ENCODE data around the gene SIN3B.

DNA sequence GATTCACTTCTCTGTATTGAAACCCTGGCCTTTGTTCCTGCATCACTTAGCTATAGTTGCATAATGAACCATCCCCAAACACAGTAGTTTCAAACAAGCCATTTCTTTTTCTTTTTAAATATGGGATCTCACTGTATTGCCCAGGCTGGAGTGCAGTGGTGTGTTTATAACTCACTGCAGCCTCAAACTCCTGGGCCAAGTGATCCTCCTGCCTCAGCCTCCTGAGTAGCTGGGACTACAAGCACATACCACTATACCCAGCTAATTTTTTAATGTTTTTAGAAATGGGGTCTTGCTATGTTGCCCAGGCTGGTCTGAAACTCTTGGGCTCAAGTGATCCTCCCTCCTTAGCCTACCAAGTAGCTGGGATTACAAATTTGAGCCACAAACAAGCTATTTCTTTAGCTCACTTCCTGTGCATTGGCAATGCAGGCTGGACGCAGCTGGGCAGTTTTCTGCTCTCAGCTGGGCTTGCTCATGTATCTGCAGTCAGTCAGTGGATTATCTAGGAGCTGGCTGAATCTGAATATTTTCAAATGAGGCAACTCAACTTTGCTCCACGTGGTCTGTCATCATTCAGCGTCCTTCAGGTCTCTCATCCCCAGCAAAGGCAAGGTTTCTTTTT, 49.5 kb upstream of the SIN3B start:
- TF ChIP-seq, protein P1, sequence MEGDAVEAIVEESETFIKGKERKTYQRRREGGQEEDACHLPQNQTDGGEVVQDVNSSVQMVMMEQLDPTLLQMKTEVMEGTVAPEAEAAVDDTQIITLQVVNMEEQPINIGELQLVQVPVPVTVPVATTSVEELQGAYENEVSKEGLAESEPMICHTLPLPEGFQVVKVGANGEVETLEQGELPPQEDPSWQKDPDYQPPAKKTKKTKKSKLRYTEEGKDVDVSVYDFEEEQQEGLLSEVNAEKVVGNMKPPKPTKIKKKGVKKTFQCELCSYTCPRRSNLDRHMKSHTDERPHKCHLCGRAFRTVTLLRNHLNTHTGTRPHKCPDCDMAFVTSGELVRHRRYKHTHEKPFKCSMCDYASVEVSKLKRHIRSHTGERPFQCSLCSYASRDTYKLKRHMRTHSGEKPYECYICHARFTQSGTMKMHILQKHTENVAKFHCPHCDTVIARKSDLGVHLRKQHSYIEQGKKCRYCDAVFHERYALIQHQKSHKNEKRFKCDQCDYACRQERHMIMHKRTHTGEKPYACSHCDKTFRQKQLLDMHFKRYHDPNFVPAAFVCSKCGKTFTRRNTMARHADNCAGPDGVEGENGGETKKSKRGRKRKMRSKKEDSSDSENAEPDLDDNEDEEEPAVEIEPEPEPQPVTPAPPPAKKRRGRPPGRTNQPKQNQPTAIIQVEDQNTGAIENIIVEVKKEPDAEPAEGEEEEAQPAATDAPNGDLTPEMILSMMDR (CRISPR knock-in tag; IDR thresholded peaks at IDR 0.05) = no peak
- TF ChIP-seq ZNF292 (CRISPR knock-in tag; IDR thresholded peaks at IDR 0.05; ENCODE audit: borderline replicate concordance, low read depth) (no peak), FOXP1 (IDR thresholded peaks at IDR 0.05) (no peak), FOXP1 (CRISPR knock-in tag; IDR thresholded peaks at IDR 0.05) (no peak), PTBP1 (IDR thresholded peaks at IDR 0.05; ENCODE audit: low read depth, low read length, poor library complexity, severe bottlenecking) (no peak), EZH2 (conservative IDR thresholded peaks at IDR 0.05; ENCODE audit: low read depth, low read length) (no peak), POLR2A (IDR thresholded peaks at IDR 0.05; ENCODE audit: insufficient read depth in 1 of 2, low read depth in 2 of 2, low read length in 2 of 2) (no peak), NR2C2 (CRISPR knock-in tag; IDR thresholded peaks at IDR 0.05; ENCODE audit: borderline replicate concordance) (no peak), CEBPB (IDR thresholded peaks at IDR 0.05; ENCODE audit: borderline replicate concordance, low read depth, low read length) (no peak), NR1H2 (CRISPR knock-in tag; IDR thresholded peaks at IDR 0.05; ENCODE audit: borderline replicate concordance, low read depth) (no peak)
- TF ChIP-seq, protein P2, sequence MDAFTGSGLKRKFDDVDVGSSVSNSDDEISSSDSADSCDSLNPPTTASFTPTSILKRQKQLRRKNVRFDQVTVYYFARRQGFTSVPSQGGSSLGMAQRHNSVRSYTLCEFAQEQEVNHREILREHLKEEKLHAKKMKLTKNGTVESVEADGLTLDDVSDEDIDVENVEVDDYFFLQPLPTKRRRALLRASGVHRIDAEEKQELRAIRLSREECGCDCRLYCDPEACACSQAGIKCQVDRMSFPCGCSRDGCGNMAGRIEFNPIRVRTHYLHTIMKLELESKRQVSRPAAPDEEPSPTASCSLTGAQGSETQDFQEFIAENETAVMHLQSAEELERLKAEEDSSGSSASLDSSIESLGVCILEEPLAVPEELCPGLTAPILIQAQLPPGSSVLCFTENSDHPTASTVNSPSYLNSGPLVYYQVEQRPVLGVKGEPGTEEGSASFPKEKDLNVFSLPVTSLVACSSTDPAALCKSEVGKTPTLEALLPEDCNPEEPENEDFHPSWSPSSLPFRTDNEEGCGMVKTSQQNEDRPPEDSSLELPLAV (CRISPR knock-in tag; conservative IDR thresholded peaks at IDR 0.05; ENCODE audit: low read depth) = no peak
- TF ChIP-seq, protein P3, sequence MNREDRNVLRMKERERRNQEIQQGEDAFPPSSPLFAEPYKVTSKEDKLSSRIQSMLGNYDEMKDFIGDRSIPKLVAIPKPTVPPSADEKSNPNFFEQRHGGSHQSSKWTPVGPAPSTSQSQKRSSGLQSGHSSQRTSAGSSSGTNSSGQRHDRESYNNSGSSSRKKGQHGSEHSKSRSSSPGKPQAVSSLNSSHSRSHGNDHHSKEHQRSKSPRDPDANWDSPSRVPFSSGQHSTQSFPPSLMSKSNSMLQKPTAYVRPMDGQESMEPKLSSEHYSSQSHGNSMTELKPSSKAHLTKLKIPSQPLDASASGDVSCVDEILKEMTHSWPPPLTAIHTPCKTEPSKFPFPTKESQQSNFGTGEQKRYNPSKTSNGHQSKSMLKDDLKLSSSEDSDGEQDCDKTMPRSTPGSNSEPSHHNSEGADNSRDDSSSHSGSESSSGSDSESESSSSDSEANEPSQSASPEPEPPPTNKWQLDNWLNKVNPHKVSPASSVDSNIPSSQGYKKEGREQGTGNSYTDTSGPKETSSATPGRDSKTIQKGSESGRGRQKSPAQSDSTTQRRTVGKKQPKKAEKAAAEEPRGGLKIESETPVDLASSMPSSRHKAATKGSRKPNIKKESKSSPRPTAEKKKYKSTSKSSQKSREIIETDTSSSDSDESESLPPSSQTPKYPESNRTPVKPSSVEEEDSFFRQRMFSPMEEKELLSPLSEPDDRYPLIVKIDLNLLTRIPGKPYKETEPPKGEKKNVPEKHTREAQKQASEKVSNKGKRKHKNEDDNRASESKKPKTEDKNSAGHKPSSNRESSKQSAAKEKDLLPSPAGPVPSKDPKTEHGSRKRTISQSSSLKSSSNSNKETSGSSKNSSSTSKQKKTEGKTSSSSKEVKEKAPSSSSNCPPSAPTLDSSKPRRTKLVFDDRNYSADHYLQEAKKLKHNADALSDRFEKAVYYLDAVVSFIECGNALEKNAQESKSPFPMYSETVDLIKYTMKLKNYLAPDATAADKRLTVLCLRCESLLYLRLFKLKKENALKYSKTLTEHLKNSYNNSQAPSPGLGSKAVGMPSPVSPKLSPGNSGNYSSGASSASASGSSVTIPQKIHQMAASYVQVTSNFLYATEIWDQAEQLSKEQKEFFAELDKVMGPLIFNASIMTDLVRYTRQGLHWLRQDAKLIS (CRISPR knock-in tag; IDR thresholded peaks at IDR 0.05) = no peak
- TF ChIP-seq, protein P4, sequence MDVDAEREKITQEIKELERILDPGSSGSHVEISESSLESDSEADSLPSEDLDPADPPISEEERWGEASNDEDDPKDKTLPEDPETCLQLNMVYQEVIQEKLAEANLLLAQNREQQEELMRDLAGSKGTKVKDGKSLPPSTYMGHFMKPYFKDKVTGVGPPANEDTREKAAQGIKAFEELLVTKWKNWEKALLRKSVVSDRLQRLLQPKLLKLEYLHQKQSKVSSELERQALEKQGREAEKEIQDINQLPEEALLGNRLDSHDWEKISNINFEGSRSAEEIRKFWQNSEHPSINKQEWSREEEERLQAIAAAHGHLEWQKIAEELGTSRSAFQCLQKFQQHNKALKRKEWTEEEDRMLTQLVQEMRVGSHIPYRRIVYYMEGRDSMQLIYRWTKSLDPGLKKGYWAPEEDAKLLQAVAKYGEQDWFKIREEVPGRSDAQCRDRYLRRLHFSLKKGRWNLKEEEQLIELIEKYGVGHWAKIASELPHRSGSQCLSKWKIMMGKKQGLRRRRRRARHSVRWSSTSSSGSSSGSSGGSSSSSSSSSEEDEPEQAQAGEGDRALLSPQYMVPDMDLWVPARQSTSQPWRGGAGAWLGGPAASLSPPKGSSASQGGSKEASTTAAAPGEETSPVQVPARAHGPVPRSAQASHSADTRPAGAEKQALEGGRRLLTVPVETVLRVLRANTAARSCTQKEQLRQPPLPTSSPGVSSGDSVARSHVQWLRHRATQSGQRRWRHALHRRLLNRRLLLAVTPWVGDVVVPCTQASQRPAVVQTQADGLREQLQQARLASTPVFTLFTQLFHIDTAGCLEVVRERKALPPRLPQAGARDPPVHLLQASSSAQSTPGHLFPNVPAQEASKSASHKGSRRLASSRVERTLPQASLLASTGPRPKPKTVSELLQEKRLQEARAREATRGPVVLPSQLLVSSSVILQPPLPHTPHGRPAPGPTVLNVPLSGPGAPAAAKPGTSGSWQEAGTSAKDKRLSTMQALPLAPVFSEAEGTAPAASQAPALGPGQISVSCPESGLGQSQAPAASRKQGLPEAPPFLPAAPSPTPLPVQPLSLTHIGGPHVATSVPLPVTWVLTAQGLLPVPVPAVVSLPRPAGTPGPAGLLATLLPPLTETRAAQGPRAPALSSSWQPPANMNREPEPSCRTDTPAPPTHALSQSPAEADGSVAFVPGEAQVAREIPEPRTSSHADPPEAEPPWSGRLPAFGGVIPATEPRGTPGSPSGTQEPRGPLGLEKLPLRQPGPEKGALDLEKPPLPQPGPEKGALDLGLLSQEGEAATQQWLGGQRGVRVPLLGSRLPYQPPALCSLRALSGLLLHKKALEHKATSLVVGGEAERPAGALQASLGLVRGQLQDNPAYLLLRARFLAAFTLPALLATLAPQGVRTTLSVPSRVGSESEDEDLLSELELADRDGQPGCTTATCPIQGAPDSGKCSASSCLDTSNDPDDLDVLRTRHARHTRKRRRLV (CRISPR knock-in tag; IDR thresholded peaks at IDR 0.05) = no peak
- TF ChIP-seq, protein P5, sequence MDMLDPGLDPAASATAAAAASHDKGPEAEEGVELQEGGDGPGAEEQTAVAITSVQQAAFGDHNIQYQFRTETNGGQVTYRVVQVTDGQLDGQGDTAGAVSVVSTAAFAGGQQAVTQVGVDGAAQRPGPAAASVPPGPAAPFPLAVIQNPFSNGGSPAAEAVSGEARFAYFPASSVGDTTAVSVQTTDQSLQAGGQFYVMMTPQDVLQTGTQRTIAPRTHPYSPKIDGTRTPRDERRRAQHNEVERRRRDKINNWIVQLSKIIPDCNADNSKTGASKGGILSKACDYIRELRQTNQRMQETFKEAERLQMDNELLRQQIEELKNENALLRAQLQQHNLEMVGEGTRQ (IDR thresholded peaks at IDR 0.05; ENCODE audit: low read depth, low read length) = no peak
- TF ChIP-seq, protein P5 (CRISPR knock-in tag; IDR thresholded peaks at IDR 0.05; ENCODE audit: borderline replicate concordance) = no peak
